GM18867 (cell line): ENCODE results near the gene SMTNL2.
"Not testable (repeated sequence)": the region's sequence is repeated elsewhere in the genome, so short reads cannot be mapped to it uniquely, and the experiment has no call there.

Source experiments
- ATAC-seq: cut with Tn5 transposase; IDR thresholded peaks from one replicate; pipeline ENCODE4 v1.9.1; 2021; ENCODE audit warnings: mild to moderate bottlenecking, moderate library complexity; ENCODE audit not compliant: unreplicated experiment

SMTNL2 gene

DNA sequence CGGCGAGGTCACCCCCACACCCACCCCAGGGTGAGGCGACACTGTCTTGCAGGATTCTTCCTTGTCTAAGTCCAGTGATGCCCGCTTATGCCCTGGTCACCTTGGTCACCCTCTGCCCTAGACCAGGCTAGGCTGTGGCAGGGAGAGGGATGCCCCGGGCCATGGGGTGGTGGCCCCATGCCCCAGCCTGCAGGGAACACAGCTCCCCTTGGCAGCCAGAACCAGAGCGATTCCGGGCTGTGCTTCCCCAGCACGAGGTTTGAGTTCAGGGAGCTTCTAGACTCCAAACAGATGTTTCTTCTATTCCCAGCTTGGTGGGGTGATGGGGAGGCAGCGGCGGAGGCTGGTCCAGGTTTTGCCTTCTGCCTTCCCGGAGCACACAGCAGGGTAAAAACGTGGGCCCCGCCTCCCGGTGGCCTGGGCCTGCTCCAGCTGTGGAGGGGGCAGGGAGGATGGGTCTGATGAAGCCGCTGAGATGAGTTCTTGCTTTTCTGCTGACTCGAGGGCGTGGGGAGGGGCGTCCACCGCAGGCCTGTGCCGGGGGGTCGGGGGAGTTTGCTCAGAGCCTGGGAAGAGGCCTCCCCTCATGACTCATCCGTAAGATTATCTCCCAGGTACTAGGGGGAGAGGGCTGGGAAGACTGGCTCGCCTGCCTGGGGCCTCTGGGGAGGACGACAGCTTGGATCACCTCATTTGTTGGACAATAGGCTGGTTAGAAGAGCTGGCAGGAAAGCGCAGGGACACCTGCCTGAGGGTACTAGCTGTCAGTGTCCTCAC lies 15.4 kb downstream of the SMTNL2 start:
- no peak for ATAC-seq

DNA sequence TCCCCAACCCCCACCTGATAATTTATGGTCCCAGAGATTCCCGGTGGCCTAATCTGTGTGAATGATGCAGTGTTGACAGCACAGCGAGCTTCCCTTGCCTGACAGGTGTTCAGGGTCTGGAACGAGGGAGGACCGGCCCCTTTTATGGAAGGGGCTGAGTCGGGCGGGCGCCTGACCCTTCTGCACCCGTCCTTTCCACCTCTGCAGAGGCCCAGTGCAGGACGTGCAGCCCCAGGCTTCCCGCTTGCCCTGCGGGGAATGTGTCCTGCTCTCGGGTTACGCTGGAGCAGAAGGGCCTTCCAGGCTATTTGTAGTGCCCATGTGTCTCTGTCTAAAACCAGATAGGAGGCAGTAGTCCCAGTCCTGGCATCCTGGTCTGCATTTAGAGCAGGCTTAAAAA lies 16.2 kb downstream of the SMTNL2 start:
- no peak for ATAC-seq

GRCh38 chr17:4601326-4601725 lies 17.0 kb downstream of the SMTNL2 start:
- no peak for ATAC-seq

GRCh38 chr17:4602041-4602440 lies 17.7 kb downstream of the SMTNL2 start:
- no peak for ATAC-seq

GRCh38 chr17:4604111-4604644 lies 19.8 kb downstream of the SMTNL2 start:
- ATAC-seq: no peak

DNA sequence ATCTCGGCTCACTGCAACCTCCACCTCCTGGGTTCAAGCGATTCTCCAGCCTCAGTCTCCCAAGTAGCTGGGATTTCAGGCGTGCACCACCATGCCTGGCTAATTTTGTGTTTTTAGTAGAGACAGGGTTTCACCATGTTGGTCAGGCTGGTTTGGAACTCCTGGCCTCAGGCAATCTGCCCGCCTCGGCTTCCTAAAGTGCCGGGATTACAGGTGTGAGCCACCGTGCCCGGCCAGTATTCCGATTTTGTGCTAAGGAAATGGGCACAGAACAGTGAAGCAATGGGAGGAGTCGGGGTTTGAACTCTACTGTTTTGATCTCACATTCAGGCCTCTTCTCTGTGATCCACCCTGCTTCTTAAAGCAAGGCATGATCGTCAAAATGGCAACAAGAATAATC lies 20.4 kb downstream of the SMTNL2 start:
- not testable (repeated sequence) for ATAC-seq

DNA sequence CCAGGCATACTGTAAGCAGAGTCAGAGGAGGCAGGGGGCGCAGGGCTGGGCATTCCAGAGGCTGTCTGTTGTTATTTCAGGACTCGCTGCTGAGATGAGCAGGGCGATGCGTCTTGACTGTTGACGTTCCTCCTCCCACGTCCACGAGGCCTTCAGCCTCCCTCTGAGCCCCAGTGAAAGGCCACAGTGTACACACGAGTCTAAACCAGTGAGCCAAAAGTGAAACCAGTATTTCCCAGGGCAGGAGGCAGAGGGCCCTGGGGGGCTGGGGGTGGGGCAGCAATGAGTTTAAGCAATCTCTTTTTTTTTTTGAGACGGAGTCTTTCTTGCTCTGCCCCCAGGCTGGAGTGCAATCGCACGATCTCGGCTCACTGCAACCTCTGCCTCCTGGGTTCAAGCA lies 21.5 kb downstream of the SMTNL2 start:
- no peak for ATAC-seq

DNA sequence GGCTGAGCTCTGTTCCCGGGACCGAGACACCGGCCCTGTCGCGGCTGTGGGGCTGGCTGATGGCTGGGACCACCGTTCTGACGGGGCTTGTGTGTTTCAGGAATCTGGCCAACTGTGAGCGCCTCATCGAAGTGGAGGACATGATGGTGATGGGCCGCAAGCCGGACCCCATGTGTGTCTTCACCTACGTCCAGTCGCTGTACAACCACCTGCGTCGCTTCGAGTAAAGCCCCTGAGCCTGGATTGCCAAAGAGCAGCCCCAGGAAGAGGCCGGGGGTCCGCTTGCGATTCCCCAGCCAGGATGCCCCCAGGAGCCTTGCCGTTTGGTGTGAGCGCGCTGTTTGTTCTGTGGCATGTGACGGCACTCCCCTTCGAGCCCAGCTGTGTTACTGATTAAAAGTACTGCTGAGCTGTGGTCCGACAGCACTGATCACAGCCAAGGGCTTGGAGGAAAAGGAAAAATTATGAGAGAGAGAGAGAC lies 23.0 kb downstream of the SMTNL2 start:
- no peak for ATAC-seq

- ATAC-seq: no peak
These were observed 23.5 kb downstream of the SMTNL2 start for GRCh38 chr17:4607773-4608187.

GRCh38 chr17:4609761-4610160 lies 25.4 kb downstream of the SMTNL2 start:
- no peak for ATAC-seq

- no peak for ATAC-seq
These were observed 25.8 kb downstream of the SMTNL2 start for GRCh38 chr17:4610162-4610561.

DNA sequence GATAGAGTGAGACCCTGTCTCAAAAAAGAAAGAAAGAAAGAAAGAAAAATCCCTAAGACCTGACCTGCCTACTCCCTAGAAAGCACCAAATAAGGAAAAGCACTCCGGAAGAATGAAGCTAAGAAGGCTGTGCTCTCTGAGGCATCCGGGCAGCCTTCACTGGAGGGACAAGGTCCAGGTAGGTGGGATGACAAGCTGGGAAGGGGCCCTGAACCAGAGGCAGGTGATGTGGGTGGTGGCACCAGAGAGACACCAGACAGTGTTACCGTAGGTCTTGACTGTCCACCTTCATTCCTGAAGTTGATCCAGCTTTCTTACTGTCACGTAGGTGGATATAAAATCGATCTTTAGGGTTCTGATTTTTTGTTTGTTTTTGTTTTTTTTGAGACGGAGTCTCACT lies 26.3 kb downstream of the SMTNL2 start:
- ATAC-seq: no peak

DNA sequence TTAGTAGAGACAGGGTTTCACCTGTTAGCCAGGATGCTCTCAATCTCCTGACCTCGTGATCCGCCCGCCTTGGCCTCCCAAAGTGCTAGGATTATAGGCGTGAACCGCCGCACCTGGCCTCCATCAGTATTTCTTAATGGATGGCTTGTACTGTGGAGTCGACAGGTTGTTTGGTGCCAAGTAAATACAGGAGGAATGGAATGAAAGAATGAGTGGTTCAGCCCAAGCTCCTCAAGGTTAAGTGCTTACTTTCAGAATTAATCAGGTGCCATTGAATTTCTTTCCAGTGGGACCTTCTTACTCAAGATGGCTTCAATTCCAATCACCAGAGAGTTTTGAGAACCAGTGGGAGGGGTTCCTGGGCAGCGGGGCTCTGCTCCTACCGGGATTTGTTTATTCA lies 32.1 kb downstream of the SMTNL2 start:
- ATAC-seq: no peak

DNA sequence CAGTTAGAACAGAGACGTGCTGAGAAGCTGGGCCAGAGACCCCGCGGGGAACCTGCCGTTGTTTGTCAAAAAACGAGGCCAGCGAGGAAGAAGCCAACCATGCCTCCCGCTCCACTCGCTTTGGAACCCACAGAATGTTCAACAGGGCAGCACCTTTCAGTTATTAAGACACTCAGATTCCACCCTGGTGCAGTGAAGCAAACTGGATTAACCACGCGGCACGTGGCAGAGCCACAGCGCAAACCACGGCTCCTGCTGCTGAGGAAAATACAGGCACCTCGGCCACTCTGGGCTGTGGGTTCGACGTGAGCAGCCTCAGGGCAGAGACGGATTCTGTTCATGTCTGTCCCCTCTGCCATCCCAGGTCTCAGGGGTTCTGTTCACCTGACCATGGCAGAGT lies 32.8 kb downstream of the SMTNL2 start:
- no peak for ATAC-seq

- ATAC-seq: no peak
These were observed 33.4 kb downstream of the SMTNL2 start for GRCh38 chr17:4617590-4618351.

DNA sequence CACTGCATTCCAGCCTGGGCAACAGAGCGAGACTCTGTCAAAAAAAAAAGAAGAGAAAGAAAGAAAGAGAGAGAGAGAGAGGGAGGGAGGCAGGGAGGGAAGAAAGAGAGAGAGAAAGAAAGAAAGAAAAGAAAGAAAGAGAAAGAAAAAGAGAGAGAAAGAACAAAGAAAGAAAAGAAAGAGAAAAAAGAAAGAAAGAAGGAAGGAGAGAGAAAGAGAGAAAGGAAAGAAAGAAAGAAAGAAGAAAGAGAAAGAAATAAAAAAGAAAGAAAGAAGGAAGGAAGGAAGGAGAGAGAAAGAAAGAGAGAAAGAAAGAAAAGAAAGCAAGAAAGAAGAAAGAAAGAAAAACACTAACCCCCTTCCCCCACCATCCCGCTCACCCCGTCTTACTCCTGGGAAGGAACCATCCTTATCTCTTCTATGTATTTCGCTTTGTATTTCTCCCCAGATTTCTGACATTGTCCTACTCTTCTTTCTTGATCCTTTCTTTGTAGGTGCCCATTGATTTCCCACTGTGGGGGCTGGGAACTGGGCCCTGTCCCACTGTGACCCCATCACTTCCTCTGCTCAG lies 36.3 kb downstream of the SMTNL2 start:
- no peak for ATAC-seq

DNA sequence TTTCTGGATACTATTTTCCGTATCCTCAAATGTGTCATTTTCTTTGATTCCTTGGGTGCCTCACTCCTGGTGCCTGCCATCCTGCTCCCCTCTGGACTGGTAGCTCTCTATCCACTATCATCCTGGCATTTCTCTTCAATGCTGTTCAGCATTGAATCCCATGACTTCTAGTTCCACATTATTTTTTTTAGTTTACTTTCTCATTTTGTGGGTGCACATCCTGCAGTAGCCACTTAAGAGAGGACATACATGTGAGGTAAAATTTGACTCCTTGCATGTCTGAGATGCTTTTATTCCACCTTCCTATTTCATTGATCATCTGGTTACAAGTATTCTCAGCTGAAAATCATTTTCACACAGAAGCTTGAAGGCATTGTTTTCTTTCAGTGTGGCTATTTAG lies 38.0 kb downstream of the SMTNL2 start:
- no peak for ATAC-seq

DNA sequence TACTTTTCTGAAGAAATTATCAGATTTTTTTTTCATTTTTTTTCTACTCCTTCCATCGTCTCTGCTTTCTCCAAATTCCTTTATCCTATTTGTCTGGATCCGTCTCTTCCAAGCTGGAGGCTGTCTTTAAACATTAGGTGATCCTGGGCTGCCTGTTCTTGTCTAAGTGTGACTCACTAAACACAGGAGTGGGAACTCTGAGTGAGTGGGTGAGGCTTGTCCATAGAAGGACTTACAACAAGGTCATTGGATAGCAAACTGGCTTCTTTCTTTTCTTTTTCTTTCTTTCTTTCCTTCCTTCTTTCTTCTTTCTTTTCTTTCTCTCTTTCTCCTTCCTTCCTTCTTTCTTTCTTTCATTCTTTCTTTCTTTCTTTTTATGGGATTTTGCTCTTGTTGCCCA lies 38.9 kb downstream of the SMTNL2 start:
- ATAC-seq: no peak

GRCh38 chr17:4624451-4624911 lies 40.2 kb downstream of the SMTNL2 start:
- not testable (repeated sequence) for ATAC-seq

GRCh38 chr17:4625181-4625617 lies 40.9 kb downstream of the SMTNL2 start:
- ATAC-seq: no peak

DNA sequence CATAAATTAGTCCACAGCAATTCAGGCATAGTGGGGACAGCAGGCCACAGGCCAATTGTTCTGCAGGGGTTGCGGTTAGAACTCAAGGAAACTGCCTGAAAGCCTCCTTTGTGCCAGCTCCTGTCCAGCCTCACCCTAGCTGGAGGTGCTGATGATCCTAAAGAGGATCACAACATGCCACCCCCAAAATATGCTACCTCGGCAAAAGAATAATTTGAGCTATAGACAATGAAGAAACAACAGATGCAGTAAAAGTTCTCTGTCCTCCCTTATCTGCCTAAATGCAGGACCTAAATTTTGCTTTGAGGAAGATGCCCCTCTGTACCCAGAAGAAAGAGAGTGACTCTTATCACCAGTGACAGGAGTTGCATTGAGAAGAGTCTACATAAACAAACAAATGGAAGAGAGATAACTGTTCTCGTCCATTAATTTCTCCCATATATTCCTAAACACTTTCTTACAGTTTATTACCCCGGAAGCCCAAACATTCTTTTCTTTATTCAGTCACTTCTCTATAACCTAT lies 42.5 kb downstream of the SMTNL2 start:
- ATAC-seq: no peak
